Mesenchymal stem cell (in vitro differentiated cells and primary cell): ENCODE results near the gene CDHR3.

ENCODE experiments used
- DNase-seq: peaks from one replicate; pipeline ENCODE4 v3.0.0-alpha.2; 2013
- H2AFZ ChIP-seq: one replicate; pipeline ENCODE4 v1.6.1; 2013; ENCODE audit warnings: low read depth, mild to moderate bottlenecking, control low read depth, inconsistent platforms, low read length, moderate library complexity
- H2AK5ac ChIP-seq: 2 replicates; pipeline ENCODE4 v1.6.1; 2013; ENCODE audit warnings: low read length, moderate library complexity, mild to moderate bottlenecking, inconsistent platforms; ENCODE audit not compliant: severe bottlenecking
- H2BK120ac ChIP-seq: one replicate; pipeline ENCODE4 v1.6.1; 2013; ENCODE audit warnings: low read depth, mild to moderate bottlenecking, inconsistent platforms, low read length, moderate library complexity
- H2BK12ac ChIP-seq, 2 experiments: one replicate each; pipeline ENCODE4 v1.6.1; 2013; ENCODE audit warnings: inconsistent platforms in 2 of 2, low read length in 2 of 2, mild to moderate bottlenecking in 2 of 2, moderate library complexity in 2 of 2, control low read depth in 1 of 2
- H2BK15ac ChIP-seq: one replicate; pipeline ENCODE4 v1.6.1; 2013; ENCODE audit warnings: mild to moderate bottlenecking, low read depth, inconsistent platforms; ENCODE audit not compliant: poor library complexity, severe bottlenecking
- H2BK5ac ChIP-seq: 2 replicates; pipeline ENCODE4 v1.6.1; 2013; ENCODE audit warnings: low read depth, mild to moderate bottlenecking, low read length, control low read depth, inconsistent platforms; ENCODE audit not compliant: poor library complexity, severe bottlenecking
- H3K14ac ChIP-seq, 2 experiments: one replicate each; pipeline ENCODE4 v1.6.1; 2013; ENCODE audit warnings: inconsistent platforms in 2 of 2, low read length in 2 of 2, control low read depth in 1 of 2, mild to moderate bottlenecking in 1 of 2, moderate library complexity in 1 of 2
- H3K18ac ChIP-seq, 2 experiments: one replicate each; pipeline ENCODE4 v1.6.1; 2013; ENCODE audit warnings: inconsistent platforms in 2 of 2, low read length in 2 of 2, control low read depth in 1 of 2, low read depth in 1 of 2, mild to moderate bottlenecking in 1 of 2
- H3K23ac ChIP-seq, 2 experiments: one replicate each; pipeline ENCODE4 v1.6.1; 2013; ENCODE audit warnings: inconsistent platforms in 2 of 2, low read length in 2 of 2, mild to moderate bottlenecking in 2 of 2, moderate library complexity in 2 of 2, control low read depth in 1 of 2
- H3K27ac ChIP-seq: 2 replicates; pipeline ENCODE4 v1.5.1; 2013; ENCODE audit warnings: mild to moderate bottlenecking, moderate library complexity, low read length, control low read depth, inconsistent platforms; ENCODE audit not compliant: poor library complexity, severe bottlenecking
- H3K27me3 ChIP-seq, 2 experiments: 2 replicates each; pipeline versions ENCODE4 v1.6.1 to v1.7.0; 2013; ENCODE audit warnings: low read length in 2 of 2, mild to moderate bottlenecking in 2 of 2, moderate library complexity in 2 of 2, control low read depth in 1 of 2, inconsistent platforms in 1 of 2; ENCODE audit not compliant: control insufficient read depth in 1 of 2, insufficient read depth in 1 of 2
- H3K36me3 ChIP-seq, 2 experiments: 2 replicates each; pipeline versions ENCODE4 v1.6.1 to v1.7.0; 2013; ENCODE audit warnings: low read length in 2 of 2, control low read depth in 1 of 2, inconsistent platforms in 1 of 2, low read depth in 1 of 2, mild to moderate bottlenecking in 1 of 2; ENCODE audit not compliant: insufficient read depth in 2 of 2, control insufficient read depth in 1 of 2
- H3K4ac ChIP-seq, 2 experiments: one replicate each; pipeline ENCODE4 v1.6.1; 2013; ENCODE audit warnings: inconsistent platforms in 2 of 2, low read length in 2 of 2, mild to moderate bottlenecking in 2 of 2, moderate library complexity in 2 of 2, control low read depth in 1 of 2, low read depth in 1 of 2
- H3K4me1 ChIP-seq: 2 replicates; pipeline ENCODE4 v1.6.1; 2013; ENCODE audit warnings: low read depth, low read length, control low read depth; ENCODE audit not compliant: control insufficient read depth, insufficient read depth
- H3K4me2 ChIP-seq: 2 replicates; pipeline ENCODE4 v1.6.1; 2013; ENCODE audit warnings: low read length, mild to moderate bottlenecking, inconsistent platforms; ENCODE audit not compliant: poor library complexity, severe bottlenecking
- H3K4me3 ChIP-seq, 2 experiments: 2 replicates each; pipeline versions ENCODE4 v1.5.1 to v1.7.0; 2013; ENCODE audit warnings: low read length in 2 of 2, mild to moderate bottlenecking in 2 of 2, control low read depth in 1 of 2, low read depth in 1 of 2; ENCODE audit not compliant: insufficient read depth in 1 of 2
- H3K79me1 ChIP-seq: replicated peaks from 2 replicates; pipeline ENCODE4 v1.6.1; 2013; ENCODE audit warnings: mild to moderate bottlenecking, control low read depth, low read length, inconsistent platforms; ENCODE audit not compliant: poor library complexity, severe bottlenecking
- H3K9ac ChIP-seq: 2 replicates; pipeline ENCODE4 v1.7.0; 2013; ENCODE audit warnings: mild to moderate bottlenecking, low read length, moderate library complexity
- H3K9me3 ChIP-seq: 2 replicates; pipeline ENCODE4 v1.7.0; 2013; ENCODE audit warnings: mild to moderate bottlenecking, low read length; ENCODE audit not compliant: control insufficient read depth
- H4K8ac ChIP-seq: one replicate; pipeline ENCODE4 v1.6.1; 2013; ENCODE audit warnings: inconsistent platforms, mild to moderate bottlenecking, low read length, moderate library complexity
- H4K91ac ChIP-seq: one replicate; pipeline ENCODE4 v1.6.1; 2013; ENCODE audit warnings: mild to moderate bottlenecking, low read length, inconsistent platforms
- WGBS: methylation state at CpG from one replicate; pipeline ENCODE4 v1.1.7; 2013; ENCODE audit warnings: mixed read lengths; 5-methylcytosine and 5-hydroxymethylcytosine counted together

CDHR3 gene

GRCh38 chr7:106032295-106032694 is 69.2 kb downstream of the CDHR3 start:
- Histone ChIP-seq H3K14ac (no peak overlapping the region), H3K36me3 (no peaks in the 10 kb centered on the region), H3K27me3 (peaks cover 0 to 28% of the 10 kb centered on the region in 2 experiments), H2BK5ac (no peak overlapping the region), H2BK15ac (no peak overlapping the region), H3K23ac (no peak overlapping the region), H3K4me1 (no peaks in the 10 kb centered on the region), H2AFZ (no peak overlapping the region), H2BK120ac (no peak overlapping the region), H3K27ac (no peak overlapping the region), H4K91ac (no peak overlapping the region), H3K79me1 (no peaks in the 10 kb centered on the region), H3K4me2 (no peak overlapping the region), H2AK5ac (no peak overlapping the region), H3K9ac (no peak overlapping the region), H2BK12ac (no peak overlapping the region), H3K9me3 (peaks cover 15% of the 10 kb centered on the region), H4K8ac (no peak overlapping the region), H3K4ac (no peak overlapping the region), H3K18ac (no peak overlapping the region), H3K4me3 (no peak overlapping the region)
- DNase-seq: no peak
- WGBS: 100% methylated on average over 3 of the region's 3 CpGs

DNA sequence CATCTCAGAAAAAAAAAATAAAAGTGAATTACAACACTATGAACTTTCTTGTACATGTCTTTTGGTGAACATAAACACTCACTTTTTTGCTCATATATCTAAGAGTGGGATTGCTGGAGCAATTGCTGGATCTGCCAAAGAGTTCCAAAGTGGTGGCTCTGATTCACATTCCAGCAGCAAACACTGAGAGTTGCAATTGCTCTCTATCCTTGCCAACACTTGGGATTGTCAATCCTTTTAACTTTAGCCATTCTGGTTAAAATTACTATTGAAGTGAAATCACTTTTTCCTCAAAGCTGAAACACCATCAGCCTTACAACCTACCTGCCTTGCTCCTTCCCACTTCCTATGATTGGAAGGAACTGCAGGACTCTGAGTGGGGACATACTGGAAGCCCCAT is 70.7 kb downstream of the CDHR3 start:
- H3K4me3 ChIP-seq: peak overlapping the region in 1 of 2 experiments; percentile 2
- no peaks in the 10 kb centered on the region for H3K79me1 ChIP-seq
- peaks cover 0 to 28% of the 10 kb centered on the region in 2 experiments for H3K27me3 ChIP-seq
- no peak overlapping the region for H2BK12ac ChIP-seq
- no peak overlapping the region for H3K4me2 ChIP-seq
- H3K18ac ChIP-seq: no peak overlapping the region
- no peak overlapping the region for H2AFZ ChIP-seq
- H3K14ac ChIP-seq: no peak overlapping the region
- no peaks in the 10 kb centered on the region for H3K4me1 ChIP-seq
- no peak overlapping the region for H4K91ac ChIP-seq
- no peak overlapping the region for H3K27ac ChIP-seq
- no peak overlapping the region for H3K23ac ChIP-seq
- no peak overlapping the region for H3K4ac ChIP-seq
- no peak overlapping the region for H3K9ac ChIP-seq
- no peak overlapping the region for H2AK5ac ChIP-seq
- no peak for DNase-seq
- H4K8ac ChIP-seq: no peak overlapping the region
- H3K36me3 ChIP-seq: no peaks in the 10 kb centered on the region
- peaks cover 15% of the 10 kb centered on the region for H3K9me3 ChIP-seq
- H2BK120ac ChIP-seq: no peak overlapping the region
- no peak overlapping the region for H2BK15ac ChIP-seq
- no peak overlapping the region for H2BK5ac ChIP-seq

- Histone ChIP-seq H2BK15ac (no peak overlapping the region), H3K4me1 (peaks cover 1% of the 10 kb centered on the region), H3K79me1 (no peaks in the 10 kb centered on the region), H3K9ac (no peak overlapping the region), H4K8ac (no peak overlapping the region), H3K4me3 (no peak overlapping the region), H3K36me3 (no peaks in the 10 kb centered on the region), H4K91ac (no peak overlapping the region), H3K14ac (no peak overlapping the region), H2BK12ac (no peak overlapping the region), H2AK5ac (no peak overlapping the region), H3K4me2 (no peak overlapping the region), H2BK5ac (no peak overlapping the region), H2AFZ (no peak overlapping the region), H3K23ac (no peak overlapping the region), H3K9me3 (peaks cover 15% of the 10 kb centered on the region), H3K27me3 (peaks cover 0 to 28% of the 10 kb centered on the region in 2 experiments), H3K4ac (no peak overlapping the region), H3K18ac (no peak overlapping the region), H3K27ac (no peak overlapping the region), H2BK120ac (no peak overlapping the region)
- no peak for DNase-seq
- 88% methylated on average over 2 of the region's 2 CpGs for WGBS
Observed at GRCh38 chr7:106034383-106034782, 71.3 kb downstream of the CDHR3 start.

DNA sequence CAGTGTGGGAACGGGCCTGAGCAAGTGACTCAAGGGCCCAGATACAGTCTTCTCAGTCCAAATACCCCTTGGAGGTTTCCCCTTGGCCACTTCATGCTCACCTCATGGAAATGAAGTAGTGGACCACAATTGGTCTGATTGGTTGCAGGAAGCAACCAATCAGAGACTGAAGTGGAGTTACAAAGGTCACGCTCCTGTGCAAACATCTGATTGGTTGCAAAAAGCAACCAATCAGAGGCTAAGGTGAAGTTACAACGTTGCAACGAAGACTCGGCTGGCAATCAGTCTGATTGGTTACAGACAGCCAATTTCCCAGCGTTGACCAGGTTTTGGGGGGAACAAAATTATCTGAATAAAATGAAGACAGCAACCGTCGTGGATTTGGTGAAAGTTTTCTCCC is 72.5 kb downstream of the CDHR3 start:
- peaks cover 4% of the 10 kb centered on the region for H3K4me1 ChIP-seq
- no peak overlapping the region for H3K14ac ChIP-seq
- DNase-seq: no peak
- H4K91ac ChIP-seq: no peak overlapping the region
- H2BK12ac ChIP-seq: no peak overlapping the region
- H4K8ac ChIP-seq: no peak overlapping the region
- 92% methylated on average over 6 of the region's 8 CpGs for WGBS
- no peak overlapping the region for H2AFZ ChIP-seq
- peaks cover 0 to 21% of the 10 kb centered on the region in 2 experiments for H3K27me3 ChIP-seq
- no peak overlapping the region for H3K4me3 ChIP-seq
- no peak overlapping the region for H3K23ac ChIP-seq
- H2BK120ac ChIP-seq: no peak overlapping the region
- peaks cover 15% of the 10 kb centered on the region for H3K9me3 ChIP-seq
- no peak overlapping the region for H3K4ac ChIP-seq
- no peak overlapping the region for H3K4me2 ChIP-seq
- H2BK5ac ChIP-seq: no peak overlapping the region
- no peak overlapping the region for H3K9ac ChIP-seq
- H2BK15ac ChIP-seq: no peak overlapping the region
- no peaks in the 10 kb centered on the region for H3K36me3 ChIP-seq
- no peak overlapping the region for H3K27ac ChIP-seq
- no peak overlapping the region for H2AK5ac ChIP-seq
- no peak overlapping the region for H3K18ac ChIP-seq
- no peaks in the 10 kb centered on the region for H3K79me1 ChIP-seq
